ENCODE measurements around the gene PITHD1.

GRCh38 chr1:23801338-23801748 is 23.1 kb downstream of the PITHD1 start:
- no peak for TF ChIP-seq JUN (IDR thresholded peaks at IDR 0.05)
- TF ChIP-seq KDM5A (IDR thresholded peaks at IDR 0.05) = no peak
- TF ChIP-seq SREBF2 (IDR thresholded peaks at IDR 0.05) = no peak
- TF ChIP-seq CTCF (IDR thresholded peaks at IDR 0.05) = no peak
- TF ChIP-seq, protein P1, sequence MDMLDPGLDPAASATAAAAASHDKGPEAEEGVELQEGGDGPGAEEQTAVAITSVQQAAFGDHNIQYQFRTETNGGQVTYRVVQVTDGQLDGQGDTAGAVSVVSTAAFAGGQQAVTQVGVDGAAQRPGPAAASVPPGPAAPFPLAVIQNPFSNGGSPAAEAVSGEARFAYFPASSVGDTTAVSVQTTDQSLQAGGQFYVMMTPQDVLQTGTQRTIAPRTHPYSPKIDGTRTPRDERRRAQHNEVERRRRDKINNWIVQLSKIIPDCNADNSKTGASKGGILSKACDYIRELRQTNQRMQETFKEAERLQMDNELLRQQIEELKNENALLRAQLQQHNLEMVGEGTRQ (IDR thresholded peaks at IDR 0.05) = no peak
- TF ChIP-seq FOSL2 (IDR thresholded peaks at IDR 0.05) = no peak
- TF ChIP-seq FOSL2 (CRISPR knock-in tag; IDR thresholded peaks at IDR 0.05) = no peak
